Mesendoderm (in vitro differentiated cells): ENCODE results near the gene THSD7A.

Experiments
- DNase-seq: peaks from one replicate; pipeline ENCODE4 v3.0.0; 2013
- H2AK5ac ChIP-seq: 2 replicates; pipeline ENCODE4 v1.6.1; 2013; ENCODE audit warnings: low read length, inconsistent platforms
- H2BK120ac ChIP-seq: 2 replicates; pipeline ENCODE4 v1.6.1; 2013; ENCODE audit warnings: low read depth, mild to moderate bottlenecking, low read length, moderate library complexity, mixed read lengths
- H2BK15ac ChIP-seq: replicated peaks from 2 replicates; pipeline ENCODE4 v1.6.1; 2013; ENCODE audit warnings: low read depth, mild to moderate bottlenecking, moderate library complexity
- H2BK5ac ChIP-seq: 2 replicates; pipeline ENCODE4 v1.6.1; 2013; ENCODE audit warnings: low read length, inconsistent platforms
- H3K18ac ChIP-seq: 2 replicates; pipeline ENCODE4 v1.6.1; 2013; ENCODE audit warnings: mild to moderate bottlenecking, low read length, mixed read lengths
- H3K23ac ChIP-seq: one replicate; pipeline ENCODE4 v1.6.1; 2013; ENCODE audit warnings: low read length
- H3K27ac ChIP-seq: 2 replicates; pipeline ENCODE4 v1.5.1; 2013; ENCODE audit warnings: low read depth, mild to moderate bottlenecking, inconsistent platforms, low read length, moderate library complexity
- H3K27me3 ChIP-seq: 2 replicates; pipeline ENCODE4 v1.6.1; 2013; ENCODE audit warnings: low read length, control low read depth, mild to moderate bottlenecking, inconsistent platforms; ENCODE audit not compliant: insufficient read depth, poor library complexity
- H3K36me3 ChIP-seq: 2 replicates; pipeline ENCODE4 v1.6.1; 2013; ENCODE audit warnings: low read length, inconsistent platforms; ENCODE audit not compliant: control insufficient read depth, insufficient read depth
- H3K4ac ChIP-seq: one replicate; pipeline ENCODE4 v1.6.1; 2013; ENCODE audit warnings: low read depth, mild to moderate bottlenecking, low read length, moderate library complexity
- H3K4me1 ChIP-seq: 2 replicates; pipeline ENCODE4 v1.6.1; 2013; ENCODE audit warnings: low read depth, low read length, inconsistent platforms; ENCODE audit not compliant: control insufficient read depth
- H3K4me2 ChIP-seq: 2 replicates; pipeline ENCODE4 v1.6.1; 2013; ENCODE audit warnings: low read length
- H3K4me3 ChIP-seq: 2 replicates; pipeline ENCODE4 v1.5.1; 2013; ENCODE audit warnings: mild to moderate bottlenecking, low read length
- H3K56ac ChIP-seq: one replicate; pipeline ENCODE4 v1.6.1; 2013; ENCODE audit warnings: low read length
- H3K79me1 ChIP-seq: 2 replicates; pipeline ENCODE4 v1.6.1; 2013; ENCODE audit warnings: low read length, inconsistent platforms
- H3K79me2 ChIP-seq: 2 replicates; pipeline ENCODE4 v1.6.1; 2013; ENCODE audit warnings: mild to moderate bottlenecking, low read length; ENCODE audit not compliant: control insufficient read depth, insufficient read depth
- H3K9ac ChIP-seq: 2 replicates; pipeline ENCODE4 v1.6.1; 2013; ENCODE audit warnings: low read length, inconsistent platforms
- H4K5ac ChIP-seq: one replicate; pipeline ENCODE4 v1.6.1; 2013; ENCODE audit warnings: low read length
- H4K8ac ChIP-seq: one replicate; pipeline ENCODE4 v1.6.1; 2013; ENCODE audit warnings: low read depth, mild to moderate bottlenecking, control low read depth, low read length, moderate library complexity
- WGBS: extraction: QIAGEN DNeasy Blood & Tissue Kit; methylation state at CpG from one replicate; pipeline ENCODE4 v1.1.7; 2013; ENCODE audit warnings: low lambda C conversion rate, missing lambda C conversion rate; ENCODE audit not compliant: insufficient coverage; ENCODE audit errors: extremely low coverage; 5-methylcytosine and 5-hydroxymethylcytosine counted together

The THSD7A gene

GRCh38 chr7:11469028-11469745 is 362.8 kb downstream of the THSD7A start:
- H3K18ac ChIP-seq: no peak overlapping the region
- no peaks in the 10 kb centered on the region for H3K79me2 ChIP-seq
- no peaks in the 10 kb centered on the region for H3K79me1 ChIP-seq
- no peak overlapping the region for H3K4me3 ChIP-seq
- H3K36me3 ChIP-seq: no peaks in the 10 kb centered on the region
- no peak overlapping the region for H3K56ac ChIP-seq
- no peak overlapping the region for H3K4me2 ChIP-seq
- no peak overlapping the region for H3K4ac ChIP-seq
- H2BK5ac ChIP-seq: no peak overlapping the region
- DNase-seq: no peak
- no peak overlapping the region for H2AK5ac ChIP-seq
- no peak overlapping the region for H3K23ac ChIP-seq
- no CpG with 5 or more reads among the region's 3 CpGs for WGBS
- no peak overlapping the region for H2BK120ac ChIP-seq
- no peak overlapping the region for H4K8ac ChIP-seq
- no peak overlapping the region for H2BK15ac ChIP-seq
- H3K9ac ChIP-seq: no peak overlapping the region
- H4K5ac ChIP-seq: no peak overlapping the region
- H3K27ac ChIP-seq: no peak overlapping the region
- no peaks in the 10 kb centered on the region for H3K27me3 ChIP-seq
- no peaks in the 10 kb centered on the region for H3K4me1 ChIP-seq

GRCh38 chr7:11466517-11467105 is 365.4 kb downstream of the THSD7A start:
- H3K4me2 ChIP-seq: no peak overlapping the region
- no peaks in the 10 kb centered on the region for H3K79me1 ChIP-seq
- no peak overlapping the region for H4K5ac ChIP-seq
- H4K8ac ChIP-seq: no peak overlapping the region
- WGBS: no CpG with 5 or more reads among the region's 10 CpGs
- no peak overlapping the region for H3K18ac ChIP-seq
- H2AK5ac ChIP-seq: no peak overlapping the region
- no peak overlapping the region for H2BK15ac ChIP-seq
- no peaks in the 10 kb centered on the region for H3K36me3 ChIP-seq
- H3K23ac ChIP-seq: no peak overlapping the region
- no peak overlapping the region for H3K27ac ChIP-seq
- no peak for DNase-seq
- no peak overlapping the region for H3K56ac ChIP-seq
- H2BK5ac ChIP-seq: no peak overlapping the region
- H3K4ac ChIP-seq: no peak overlapping the region
- no peak overlapping the region for H3K4me3 ChIP-seq
- H3K9ac ChIP-seq: no peak overlapping the region
- no peak overlapping the region for H2BK120ac ChIP-seq
- H3K27me3 ChIP-seq: no peaks in the 10 kb centered on the region
- no peaks in the 10 kb centered on the region for H3K79me2 ChIP-seq
- H3K4me1 ChIP-seq: no peaks in the 10 kb centered on the region

- H2BK120ac ChIP-seq: no peak overlapping the region
- no peak overlapping the region for H3K4me3 ChIP-seq
- DNase-seq: no peak
- no peaks in the 10 kb centered on the region for H3K36me3 ChIP-seq
- no peak overlapping the region for H2AK5ac ChIP-seq
- H3K56ac ChIP-seq: no peak overlapping the region
- no peak overlapping the region for H2BK15ac ChIP-seq
- no CpG with 5 or more reads among the region's 3 CpGs for WGBS
- H2BK5ac ChIP-seq: no peak overlapping the region
- no peak overlapping the region for H4K5ac ChIP-seq
- H3K23ac ChIP-seq: no peak overlapping the region
- no peak overlapping the region for H3K4ac ChIP-seq
- no peaks in the 10 kb centered on the region for H3K79me2 ChIP-seq
- no peaks in the 10 kb centered on the region for H3K79me1 ChIP-seq
- no peaks in the 10 kb centered on the region for H3K27me3 ChIP-seq
- no peak overlapping the region for H3K9ac ChIP-seq
- H3K27ac ChIP-seq: no peak overlapping the region
- H4K8ac ChIP-seq: no peak overlapping the region
- H3K18ac ChIP-seq: no peak overlapping the region
- H3K4me2 ChIP-seq: no peak overlapping the region
- H3K4me1 ChIP-seq: no peaks in the 10 kb centered on the region
These were observed 367.4 kb downstream of the THSD7A start for GRCh38 chr7:11464624-11465023.

GRCh38 chr7:11461946-11462345 is 370.1 kb downstream of the THSD7A start:
- no peak overlapping the region for H3K56ac ChIP-seq
- H3K4me2 ChIP-seq: no peak overlapping the region
- no peaks in the 10 kb centered on the region for H3K4me1 ChIP-seq
- H2BK5ac ChIP-seq: no peak overlapping the region
- H3K4ac ChIP-seq: no peak overlapping the region
- no peak overlapping the region for H3K9ac ChIP-seq
- no peak overlapping the region for H3K18ac ChIP-seq
- H3K27ac ChIP-seq: no peak overlapping the region
- no peaks in the 10 kb centered on the region for H3K79me2 ChIP-seq
- H2BK15ac ChIP-seq: no peak overlapping the region
- no peak overlapping the region for H3K4me3 ChIP-seq
- H2BK120ac ChIP-seq: no peak overlapping the region
- H2AK5ac ChIP-seq: no peak overlapping the region
- no peak overlapping the region for H4K5ac ChIP-seq
- H4K8ac ChIP-seq: no peak overlapping the region
- DNase-seq: no peak
- H3K79me1 ChIP-seq: no peaks in the 10 kb centered on the region
- no peaks in the 10 kb centered on the region for H3K36me3 ChIP-seq
- H3K27me3 ChIP-seq: no peaks in the 10 kb centered on the region
- WGBS: no CpG with 5 or more reads among the region's 6 CpGs
- H3K23ac ChIP-seq: no peak overlapping the region

GRCh38 chr7:11458736-11459483 is 373.1 kb downstream of the THSD7A start:
- no peak overlapping the region for H3K4me3 ChIP-seq
- no peak for DNase-seq
- no peak overlapping the region for H3K23ac ChIP-seq
- H3K4ac ChIP-seq: no peak overlapping the region
- no CpG with 5 or more reads among the region's 5 CpGs for WGBS
- H2BK120ac ChIP-seq: no peak overlapping the region
- no peak overlapping the region for H4K5ac ChIP-seq
- no peak overlapping the region for H3K56ac ChIP-seq
- H3K18ac ChIP-seq: no peak overlapping the region
- H2BK5ac ChIP-seq: no peak overlapping the region
- H3K79me2 ChIP-seq: no peaks in the 10 kb centered on the region
- H3K79me1 ChIP-seq: no peaks in the 10 kb centered on the region
- no peak overlapping the region for H4K8ac ChIP-seq
- H3K27me3 ChIP-seq: no peaks in the 10 kb centered on the region
- H2BK15ac ChIP-seq: no peak overlapping the region
- H3K36me3 ChIP-seq: no peaks in the 10 kb centered on the region
- no peaks in the 10 kb centered on the region for H3K4me1 ChIP-seq
- no peak overlapping the region for H3K27ac ChIP-seq
- no peak overlapping the region for H3K4me2 ChIP-seq
- no peak overlapping the region for H2AK5ac ChIP-seq
- no peak overlapping the region for H3K9ac ChIP-seq
